GM12878 (cell line): ENCODE results near the gene ALDH1L1. TPM values are rescaled to one million over a fixed set of nuclear protein-coding genes. Genes with fewer than 3 reads are reported as not detected.

ENCODE experiments used
- ATAC-seq: fragments of 200-7000 bp; cut with Tn5 transposase; 3 replicates; pipeline ENCODE4 v1.9.1; 2020; ENCODE audit warnings: mild to moderate bottlenecking, moderate library complexity
- BruUV-seq: library from RNA; stranded (reverse); fragments of 400-500 nt; replicated peaks from 2 replicates; lab custom pipeline; 2021; lab: Mats Ljungman, UMichigan
- CTCF ChIA-PET: fragments of 300-600 bp; sonication (Branson Sonifier 250); formaldehyde crosslinking; extraction: SDS; loops from one replicate; lab custom pipeline; 2021; ENCODE audit warnings: inconsistent platforms; lab: Yijun Ruan, JAX
- POLR2A ChIA-PET: fragments of 350-600 bp; formaldehyde crosslinking; extraction: SDS; loops from one replicate; lab custom pipeline; 2021; ENCODE audit warnings: inconsistent platforms; lab: Charles Lee
- RAD21 ChIA-PET: fragments of 300-600 bp; sonication (Branson Sonifier 250); formaldehyde crosslinking; loops from one replicate; lab custom pipeline; 2023; ENCODE audit warnings: antibody characterized with exemption; ENCODE audit not compliant: unreplicated experiment; lab: Charles Lee
- SMC1A ChIA-PET: fragments of 300-600 bp; sonication (Branson Sonifier 250); formaldehyde crosslinking; loops from one replicate; lab custom pipeline; 2023; ENCODE audit not compliant: unreplicated experiment, uncharacterized antibody; lab: Charles Lee
- DNase-seq: peaks from one replicate; pipeline ENCODE4 v3.0.0-alpha.2; 2011; ENCODE audit warnings: low read depth, low spot score
- FAIRE-seq: peaks from 3 replicates; lab custom pipeline; 2011; peaks lifted over from hg19 to GRCh38; lab: Jason Lieb, UNC
- H2AFZ ChIP-seq: 2 replicates; pipeline ENCODE4 v1.6.0; 2011; ENCODE audit warnings: low read depth, low read length, control low read depth; ENCODE audit not compliant: control insufficient read depth
- H3K27ac ChIP-seq: 2 replicates; pipeline ENCODE4 v1.5.1; 2011; ENCODE audit warnings: control low read depth; ENCODE audit not compliant: control insufficient read depth, insufficient read depth
- H3K27me3 ChIP-seq, 2 experiments: replicated peaks in 1 of 2; 2 replicates each; pipeline versions ENCODE4 v1.6.0 to v1.6.1; 2011; ENCODE audit warnings: low read length in 1 of 2; ENCODE audit not compliant: control insufficient read depth in 2 of 2, insufficient read depth in 2 of 2
- H3K36me3 ChIP-seq, 2 experiments: 2 replicates each; pipeline ENCODE4 v1.5.1; 2011; ENCODE audit warnings: low read length in 1 of 2; ENCODE audit not compliant: control insufficient read depth in 2 of 2, insufficient read depth in 2 of 2
- H3K4me1 ChIP-seq: 2 replicates; pipeline ENCODE4 v1.6.1; 2011; ENCODE audit warnings: mild to moderate bottlenecking, low read length, moderate library complexity, mixed read lengths; ENCODE audit not compliant: control insufficient read depth, insufficient read depth
- H3K4me2 ChIP-seq: 2 replicates; pipeline ENCODE4 v1.6.0; 2011; ENCODE audit warnings: control low read depth; ENCODE audit not compliant: control insufficient read depth, insufficient read depth
- H3K4me3 ChIP-seq: fragments of 200-600 bp; sonication (generic); 2 replicates; pipeline ENCODE4 v1.5.1; 2016
- H3K79me2 ChIP-seq: 2 replicates; pipeline ENCODE4 v1.6.0; 2011; ENCODE audit warnings: low read length; ENCODE audit not compliant: control insufficient read depth, insufficient read depth
- H3K9ac ChIP-seq: 2 replicates; pipeline ENCODE4 v1.8.0; 2011; ENCODE audit warnings: low read length, control low read depth, mixed read lengths; ENCODE audit not compliant: control insufficient read depth, insufficient read depth
- H3K9me3 ChIP-seq: replicated peaks from 3 replicates; pipeline ENCODE4 v1.5.1; 2011; ENCODE audit warnings: mild to moderate bottlenecking, low read length; ENCODE audit not compliant: control insufficient read depth, insufficient read depth
- H4K20me1 ChIP-seq: 2 replicates; pipeline ENCODE4 v1.6.0; 2011; ENCODE audit not compliant: control insufficient read depth, insufficient read depth
- BRCA1 ChIP-seq: IDR thresholded peaks from 2 replicates; pipeline ENCODE4 v1.6.1; 2011; ENCODE audit warnings: low read depth, low read length, improper control_type of control experiment
- CHD2 ChIP-seq: IDR thresholded peaks from 2 replicates; pipeline ENCODE4 v1.6.1; 2011; ENCODE audit warnings: low read depth, low read length, improper control_type of control experiment, borderline replicate concordance
- GABPA ChIP-seq: IDR thresholded peaks from 2 replicates; pipeline ENCODE4 v1.6.1; 2014; ENCODE audit warnings: antibody characterized with exemption, low read depth, mild to moderate bottlenecking, inconsistent platforms
- HCFC1 ChIP-seq: fragments of 150-350 bp; IDR thresholded peaks from 2 replicates; pipeline ENCODE4 v1.6.1; 2014; ENCODE audit warnings: low read length
- NBN ChIP-seq: fragments of 450-650 bp; IDR thresholded peaks from 2 replicates; pipeline ENCODE4 v1.6.1; 2016
- RAD21 ChIP-seq: IDR thresholded peaks from 2 replicates; pipeline ENCODE4 v1.6.1; 2011; ENCODE audit warnings: mild to moderate bottlenecking, low read depth, low read length, moderate library complexity; ENCODE audit not compliant: insufficient read depth
- SP1 ChIP-seq: IDR thresholded peaks from one replicate; pipeline ENCODE4 v1.6.1; 2011; ENCODE audit warnings: low read depth, low read length
- ZNF217 ChIP-seq: fragments of 450-650 bp; IDR thresholded peaks from 2 replicates; pipeline ENCODE4 v1.6.1; 2017; ENCODE audit warnings: antibody characterized with exemption, mild to moderate bottlenecking
- WGBS: methylation state at CpG from one replicate; pipeline ENCODE4 v1.1.6; 2016; ENCODE audit warnings: low lambda C conversion rate; ENCODE audit not compliant: insufficient replicate concordance, insufficient coverage; ENCODE audit errors: missing lambda C conversion rate; 5-methylcytosine and 5-hydroxymethylcytosine counted together
- in situ Hi-C: fragments of 300-500 bp; cut with MboI; formaldehyde crosslinking; loops from 9 replicates; pipeline ENCODE4 v1.14.3; 2018; ENCODE audit warnings: mixed read lengths
- intact Hi-C: fragments of 100-400 bp; cut with micrococcal nuclease; formaldehyde crosslinking; loops from one replicate; pipeline ENCODE4 v1.14.2; 2022; ENCODE audit not compliant: unreplicated experiment
- polyA plus RNA-seq, 11 experiments: library from polyadenylated mRNA; depleted of rRNA in 4 of 11; unstranded in 6 of 11; stranded (reverse) in 5 of 11; fragments of >200 nt; fragmentation: Nextera tagmentation in 4 of 11; fragmentation: Illumina TruSeq in 1 of 11; extraction: Ambion mirVana in 4 of 11; extraction: Trizol in 1 of 11; gene quantifications; 1 replicate in 1 of 11; 2 replicates in 10 of 11; pipeline versions ENCODE4 v1.2.1 to v1.2.3, GENCODE V29; 2011 to 2016; ENCODE audit warnings: inconsistent platforms in 2 of 11, missing spikeins in 2 of 11, low read depth in 1 of 11
- total RNA-seq, 4 experiments: library from RNA; depleted of rRNA in 3 of 4; stranded (reverse); fragments of >200 nt in 3 of 4; fragmentation: Illumina TruSeq in 1 of 4; extraction: Trizol in 1 of 4; gene quantifications; 2 replicates each; pipeline versions ENCODE4 v1.2.1 to v1.2.3, GENCODE V29; 2013 to 2021
- TF ChIP-seq, protein P1 (sequence below): fragments of 450-650 bp; IDR thresholded peaks from 2 replicates; pipeline ENCODE4 v1.6.1; 2017; ENCODE audit warnings: borderline replicate concordance
- TF ChIP-seq, protein P2 (sequence below): fragments of 150-350 bp; IDR thresholded peaks from 2 replicates; pipeline ENCODE4 v1.6.1; 2016; ENCODE audit warnings: low read depth, low read length
- TF ChIP-seq, protein P3 (sequence below): fragments of 450-650 bp; formaldehyde crosslinking; IDR thresholded peaks from 2 replicates; pipeline ENCODE4 v1.5.0; 2022; ENCODE audit warnings: mild to moderate bottlenecking, missing genetic modification characterization
- TF ChIP-seq, protein P4 (sequence below): IDR thresholded peaks from 2 replicates; pipeline ENCODE4 v1.6.1; 2011; ENCODE audit warnings: borderline replicate concordance, low read depth, mild to moderate bottlenecking, moderate library complexity, low read length; ENCODE audit not compliant: insufficient read depth, poor library complexity, severe bottlenecking

Gene ALDH1L1
- total and polyA plus RNA-seq, 10 of the 15 experiments (the other 5 are each of a cell fraction or from before 2014, with no cell fraction given), result 0.04 to 18.2 (median 0.45) TPM

DNA sequence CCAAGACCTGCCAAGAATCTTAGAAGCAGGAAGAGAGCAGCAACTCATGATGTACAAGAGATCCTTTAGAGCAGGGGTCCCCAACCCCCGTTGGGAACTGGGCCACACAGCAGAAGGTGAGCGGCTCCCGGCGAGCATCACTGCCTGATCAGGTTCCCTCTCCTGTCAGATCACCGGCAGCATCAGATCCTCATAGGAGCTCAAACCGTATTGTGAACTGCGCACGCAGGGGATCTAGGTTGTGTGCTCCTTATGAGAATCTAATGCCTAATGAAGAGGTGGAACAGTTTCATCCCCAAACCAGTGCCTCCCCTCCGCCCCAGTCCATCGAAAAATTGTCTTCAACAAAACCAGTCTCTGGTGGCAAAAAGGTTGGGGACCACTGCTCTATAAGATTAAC is 110.2 kb downstream of the ALDH1L1 start (continued):
- TF ChIP-seq, protein P1, sequence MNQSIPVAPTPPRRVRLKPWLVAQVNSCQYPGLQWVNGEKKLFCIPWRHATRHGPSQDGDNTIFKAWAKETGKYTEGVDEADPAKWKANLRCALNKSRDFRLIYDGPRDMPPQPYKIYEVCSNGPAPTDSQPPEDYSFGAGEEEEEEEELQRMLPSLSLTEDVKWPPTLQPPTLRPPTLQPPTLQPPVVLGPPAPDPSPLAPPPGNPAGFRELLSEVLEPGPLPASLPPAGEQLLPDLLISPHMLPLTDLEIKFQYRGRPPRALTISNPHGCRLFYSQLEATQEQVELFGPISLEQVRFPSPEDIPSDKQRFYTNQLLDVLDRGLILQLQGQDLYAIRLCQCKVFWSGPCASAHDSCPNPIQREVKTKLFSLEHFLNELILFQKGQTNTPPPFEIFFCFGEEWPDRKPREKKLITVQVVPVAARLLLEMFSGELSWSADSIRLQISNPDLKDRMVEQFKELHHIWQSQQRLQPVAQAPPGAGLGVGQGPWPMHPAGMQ, result no peak

DNA sequence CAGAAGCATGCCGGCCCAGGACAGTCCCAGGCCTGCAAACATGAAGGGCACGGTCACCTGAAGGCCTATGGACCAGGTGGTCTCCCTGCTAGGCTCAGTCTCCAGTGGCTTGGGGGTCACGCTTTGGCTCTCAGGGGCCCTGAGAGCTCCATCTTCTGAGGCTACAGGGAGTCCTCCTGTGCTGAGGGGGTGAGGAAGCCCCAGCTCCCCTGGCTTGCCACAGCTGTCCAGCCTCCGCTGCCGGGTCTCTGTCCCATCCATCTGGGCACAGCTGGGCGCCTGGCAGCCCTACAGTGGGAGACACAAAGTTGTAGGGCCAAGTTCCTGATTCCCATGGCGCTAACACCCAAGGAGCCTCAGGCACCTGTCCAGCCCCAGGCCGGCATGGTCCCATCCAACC is 112.4 kb downstream of the ALDH1L1 start:
- in situ Hi-C loops (no loop called here), intact Hi-C loops (no loop called here)
- H3K36me3 ChIP-seq, result no peaks in the 10 kb centered on the region
- DNase-seq (no peak), ATAC-seq (no peak), FAIRE-seq (no peak)
- POLR2A ChIA-PET, result no interaction called here
- H3K4me3 ChIP-seq, result no peak overlapping the region
- RAD21 ChIA-PET, result no interaction called here
- no peaks in the 10 kb centered on the region for H3K9me3 ChIP-seq
- H3K4me1 ChIP-seq, result no peaks in the 10 kb centered on the region
- no peaks in the 10 kb centered on the region for H3K79me2 ChIP-seq
- 80% methylated on average over 8 of the region's 8 CpGs for WGBS
- no peaks in the 10 kb centered on the region for H4K20me1 ChIP-seq
- no peak overlapping the region for H3K9ac ChIP-seq
- CTCF ChIA-PET, result interaction anchor here (0.7 kb wide), 1 partner anchor 92 kb away, joined by 3 read pairs; no protein-coding TSS in a partner anchor
- BruUV-seq, result no TSS peak
- TF ChIP-seq NBN (no peak), RAD21 (no peak), HCFC1 (no peak), SP1 (no peak), CHD2 (no peak), BRCA1 (no peak), GABPA (no peak), ZNF217 (no peak)
- TF ChIP-seq, protein P2, sequence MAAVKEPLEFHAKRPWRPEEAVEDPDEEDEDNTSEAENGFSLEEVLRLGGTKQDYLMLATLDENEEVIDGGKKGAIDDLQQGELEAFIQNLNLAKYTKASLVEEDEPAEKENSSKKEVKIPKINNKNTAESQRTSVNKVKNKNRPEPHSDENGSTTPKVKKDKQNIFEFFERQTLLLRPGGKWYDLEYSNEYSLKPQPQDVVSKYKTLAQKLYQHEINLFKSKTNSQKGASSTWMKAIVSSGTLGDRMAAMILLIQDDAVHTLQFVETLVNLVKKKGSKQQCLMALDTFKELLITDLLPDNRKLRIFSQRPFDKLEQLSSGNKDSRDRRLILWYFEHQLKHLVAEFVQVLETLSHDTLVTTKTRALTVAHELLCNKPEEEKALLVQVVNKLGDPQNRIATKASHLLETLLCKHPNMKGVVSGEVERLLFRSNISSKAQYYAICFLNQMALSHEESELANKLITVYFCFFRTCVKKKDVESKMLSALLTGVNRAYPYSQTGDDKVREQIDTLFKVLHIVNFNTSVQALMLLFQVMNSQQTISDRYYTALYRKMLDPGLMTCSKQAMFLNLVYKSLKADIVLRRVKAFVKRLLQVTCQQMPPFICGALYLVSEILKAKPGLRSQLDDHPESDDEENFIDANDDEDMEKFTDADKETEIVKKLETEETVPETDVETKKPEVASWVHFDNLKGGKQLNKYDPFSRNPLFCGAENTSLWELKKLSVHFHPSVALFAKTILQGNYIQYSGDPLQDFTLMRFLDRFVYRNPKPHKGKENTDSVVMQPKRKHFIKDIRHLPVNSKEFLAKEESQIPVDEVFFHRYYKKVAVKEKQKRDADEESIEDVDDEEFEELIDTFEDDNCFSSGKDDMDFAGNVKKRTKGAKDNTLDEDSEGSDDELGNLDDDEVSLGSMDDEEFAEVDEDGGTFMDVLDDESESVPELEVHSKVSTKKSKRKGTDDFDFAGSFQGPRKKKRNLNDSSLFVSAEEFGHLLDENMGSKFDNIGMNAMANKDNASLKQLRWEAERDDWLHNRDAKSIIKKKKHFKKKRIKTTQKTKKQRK, result no peak
- TF ChIP-seq, protein P3, sequence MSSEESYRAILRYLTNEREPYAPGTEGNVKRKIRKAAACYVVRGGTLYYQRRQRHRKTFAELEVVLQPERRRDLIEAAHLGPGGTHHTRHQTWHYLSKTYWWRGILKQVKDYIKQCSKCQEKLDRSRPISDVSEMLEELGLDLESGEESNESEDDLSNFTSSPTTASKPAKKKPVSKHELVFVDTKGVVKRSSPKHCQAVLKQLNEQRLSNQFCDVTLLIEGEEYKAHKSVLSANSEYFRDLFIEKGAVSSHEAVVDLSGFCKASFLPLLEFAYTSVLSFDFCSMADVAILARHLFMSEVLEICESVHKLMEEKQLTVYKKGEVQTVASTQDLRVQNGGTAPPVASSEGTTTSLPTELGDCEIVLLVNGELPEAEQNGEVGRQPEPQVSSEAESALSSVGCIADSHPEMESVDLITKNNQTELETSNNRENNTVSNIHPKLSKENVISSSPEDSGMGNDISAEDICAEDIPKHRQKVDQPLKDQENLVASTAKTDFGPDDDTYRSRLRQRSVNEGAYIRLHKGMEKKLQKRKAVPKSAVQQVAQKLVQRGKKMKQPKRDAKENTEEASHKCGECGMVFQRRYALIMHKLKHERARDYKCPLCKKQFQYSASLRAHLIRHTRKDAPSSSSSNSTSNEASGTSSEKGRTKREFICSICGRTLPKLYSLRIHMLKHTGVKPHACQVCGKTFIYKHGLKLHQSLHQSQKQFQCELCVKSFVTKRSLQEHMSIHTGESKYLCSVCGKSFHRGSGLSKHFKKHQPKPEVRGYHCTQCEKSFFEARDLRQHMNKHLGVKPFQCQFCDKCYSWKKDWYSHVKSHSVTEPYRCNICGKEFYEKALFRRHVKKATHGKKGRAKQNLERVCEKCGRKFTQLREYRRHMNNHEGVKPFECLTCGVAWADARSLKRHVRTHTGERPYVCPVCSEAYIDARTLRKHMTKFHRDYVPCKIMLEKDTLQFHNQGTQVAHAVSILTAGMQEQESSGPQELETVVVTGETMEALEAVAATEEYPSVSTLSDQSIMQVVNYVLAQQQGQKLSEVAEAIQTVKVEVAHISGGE (CRISPR knock-in tag), result no peak
- TF ChIP-seq, protein P4, sequence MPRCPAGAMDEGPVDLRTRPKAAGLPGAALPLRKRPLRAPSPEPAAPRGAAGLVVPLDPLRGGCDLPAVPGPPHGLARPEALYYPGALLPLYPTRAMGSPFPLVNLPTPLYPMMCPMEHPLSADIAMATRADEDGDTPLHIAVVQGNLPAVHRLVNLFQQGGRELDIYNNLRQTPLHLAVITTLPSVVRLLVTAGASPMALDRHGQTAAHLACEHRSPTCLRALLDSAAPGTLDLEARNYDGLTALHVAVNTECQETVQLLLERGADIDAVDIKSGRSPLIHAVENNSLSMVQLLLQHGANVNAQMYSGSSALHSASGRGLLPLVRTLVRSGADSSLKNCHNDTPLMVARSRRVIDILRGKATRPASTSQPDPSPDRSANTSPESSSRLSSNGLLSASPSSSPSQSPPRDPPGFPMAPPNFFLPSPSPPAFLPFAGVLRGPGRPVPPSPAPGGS, result no peak
- no peaks in the 10 kb centered on the region for H3K27me3 ChIP-seq
- no peak overlapping the region for H2AFZ ChIP-seq
- SMC1A ChIA-PET, result no interaction called here
- no peak overlapping the region for H3K27ac ChIP-seq
- no peak overlapping the region for H3K4me2 ChIP-seq
